IMR-90 (cell line): ENCODE data around the gene SLC23A2. TPM values are rescaled to one million over a fixed set of nuclear protein-coding genes. Genes with fewer than 3 reads are reported as not detected.

Source experiments
- ATAC-seq: fragments of 200-7000 bp; cut with Tn5 transposase; 2 replicates; pipeline ENCODE4 v1.9.1; 2020; ENCODE audit warnings: low read depth, mild to moderate bottlenecking, moderate library complexity
- BruUV-seq: library from RNA; stranded (reverse); fragments of 400-500 nt; replicated peaks from 2 replicates; lab custom pipeline; 2021; lab: Mats Ljungman, UMichigan
- CTCF ChIA-PET: fragments of 300-600 bp; formaldehyde crosslinking; extraction: SDS; loops from one replicate; lab custom pipeline; 2021; ENCODE audit warnings: antibody characterized with exemption; lab: Yijun Ruan, JAX
- POLR2A ChIA-PET: fragments of 300-600 bp; sonication (Branson Sonifier 250); formaldehyde crosslinking; loops from one replicate; lab custom pipeline; 2022; ENCODE audit warnings: antibody characterized with exemption; ENCODE audit not compliant: unreplicated experiment; lab: Charles Lee
- DNase-seq: peaks from one replicate; pipeline ENCODE4 v3.0.0; 2013
- H2AFZ ChIP-seq: replicated peaks from 2 replicates; pipeline ENCODE3; 2013; ENCODE audit warnings: low read length, mild to moderate bottlenecking; ENCODE audit not compliant: poor library complexity
- H2AK5ac ChIP-seq: 2 replicates; pipeline ENCODE4 v1.6.1; 2013; ENCODE audit warnings: low read depth, low read length, inconsistent platforms
- H2AK9ac ChIP-seq: replicated peaks from 2 replicates; pipeline ENCODE3; 2013; ENCODE audit warnings: mild to moderate bottlenecking, low read depth, low read length, moderate library complexity; ENCODE audit not compliant: poor library complexity
- H2BK120ac ChIP-seq: 2 replicates; pipeline ENCODE4 v1.6.1; 2013; ENCODE audit warnings: low read depth, low read length, inconsistent platforms
- H2BK15ac ChIP-seq: 3 replicates; pipeline ENCODE4 v1.6.1; 2013; ENCODE audit warnings: low read depth, low read length, inconsistent platforms
- H2BK20ac ChIP-seq: 2 replicates; pipeline ENCODE4 v1.6.1; 2013; ENCODE audit warnings: low read depth, mild to moderate bottlenecking, inconsistent platforms, low read length, moderate library complexity
- H2BK5ac ChIP-seq: 2 replicates; pipeline ENCODE4 v1.6.1; 2013; ENCODE audit warnings: mild to moderate bottlenecking, low read depth, low read length, inconsistent platforms; ENCODE audit not compliant: poor library complexity, severe bottlenecking
- H3K14ac ChIP-seq: replicated peaks from 2 replicates; pipeline ENCODE4 v1.6.1; 2013; ENCODE audit warnings: low read depth, low read length, inconsistent platforms
- H3K18ac ChIP-seq: 2 replicates; pipeline ENCODE4 v1.6.1; 2013; ENCODE audit warnings: low read depth, low read length, control low read depth
- H3K23ac ChIP-seq: 2 replicates; pipeline ENCODE4 v1.6.1; 2013; ENCODE audit warnings: low read depth, low read length, inconsistent platforms
- H3K27ac ChIP-seq: 2 replicates; pipeline ENCODE4 v1.5.1; 2013; ENCODE audit warnings: mild to moderate bottlenecking, control low read depth, low read length; ENCODE audit not compliant: insufficient read depth
- H3K27me3 ChIP-seq: 2 replicates; pipeline ENCODE4 v1.6.1; 2013; ENCODE audit warnings: low read length; ENCODE audit not compliant: control insufficient read depth, insufficient read depth
- H3K36me3 ChIP-seq: 2 replicates; pipeline ENCODE4 v1.6.1; 2013; ENCODE audit warnings: low read length, mixed read lengths; ENCODE audit not compliant: control insufficient read depth, insufficient read depth
- H3K4ac ChIP-seq: 2 replicates; pipeline ENCODE4 v1.6.1; 2013; ENCODE audit warnings: low read depth, low read length, inconsistent platforms
- H3K4me1 ChIP-seq: 2 replicates; pipeline ENCODE4 v1.6.1; 2013; ENCODE audit warnings: low read length, mixed read lengths; ENCODE audit not compliant: control insufficient read depth, insufficient read depth
- H3K4me2 ChIP-seq: 2 replicates; pipeline ENCODE4 v1.6.1; 2013; ENCODE audit warnings: low read depth, mild to moderate bottlenecking, control low read depth, low read length, moderate library complexity
- H3K4me3 ChIP-seq: 2 replicates; pipeline ENCODE4 v1.5.1; 2013; ENCODE audit warnings: low read depth, mild to moderate bottlenecking, control low read depth, low read length, moderate library complexity; ENCODE audit not compliant: insufficient read depth
- H3K56ac ChIP-seq: 2 replicates; pipeline ENCODE4 v1.6.1; 2013; ENCODE audit warnings: low read length, inconsistent platforms; ENCODE audit not compliant: insufficient read depth; ENCODE audit errors: extremely low read depth
- H3K79me1 ChIP-seq, 2 experiments: 2 replicates each; pipeline ENCODE4 v1.6.1; 2013; ENCODE audit warnings: low read length in 2 of 2, inconsistent platforms in 1 of 2, low read depth in 1 of 2
- H3K9ac ChIP-seq: 2 replicates; pipeline ENCODE4 v1.6.1; 2013; ENCODE audit warnings: low read depth, low read length, control low read depth
- H3K9me1 ChIP-seq: 2 replicates; pipeline ENCODE4 v1.6.1; 2013; ENCODE audit warnings: low read length, inconsistent platforms; ENCODE audit not compliant: insufficient read depth
- H3K9me3 ChIP-seq: 2 replicates; pipeline ENCODE4 v1.6.1; 2013; ENCODE audit warnings: low read length; ENCODE audit not compliant: control insufficient read depth, insufficient read depth
- H4K20me1 ChIP-seq: 2 replicates; pipeline ENCODE4 v1.6.1; 2013; ENCODE audit warnings: low read length, inconsistent platforms; ENCODE audit not compliant: insufficient read depth
- H4K5ac ChIP-seq: 2 replicates; pipeline ENCODE4 v1.6.1; 2013; ENCODE audit warnings: mild to moderate bottlenecking, low read depth, low read length, control low read depth
- H4K8ac ChIP-seq, 2 experiments: 2 replicates each; pipeline ENCODE4 v1.6.1; 2013; ENCODE audit warnings: low read depth in 2 of 2, low read length in 2 of 2, control low read depth in 1 of 2, inconsistent platforms in 1 of 2
- H4K91ac ChIP-seq: 2 replicates; pipeline ENCODE4 v1.6.1; 2013; ENCODE audit warnings: low read depth, low read length, inconsistent platforms; ENCODE audit not compliant: insufficient read depth
- BHLHE40 ChIP-seq: fragments of 150-350 bp; IDR thresholded peaks from 2 replicates; pipeline ENCODE4 v1.6.1; 2016; ENCODE audit warnings: mild to moderate bottlenecking, low read depth, low read length
- CEBPB ChIP-seq: IDR thresholded peaks from 2 replicates; pipeline ENCODE4 v1.6.1; 2012; ENCODE audit warnings: low read depth, low read length, improper control_type of control experiment
- CHD1 ChIP-seq: IDR thresholded peaks from 2 replicates; pipeline ENCODE4 v1.6.1; 2012; ENCODE audit warnings: low read depth, low read length, improper control_type of control experiment
- CTCF ChIP-seq: conservative IDR thresholded peaks from 2 replicates; pipeline ENCODE4 v1.5.1; 2012; ENCODE audit warnings: mild to moderate bottlenecking, low read depth, low read length, improper control_type of control experiment
- ELK1 ChIP-seq: fragments of 150-350 bp; IDR thresholded peaks from 2 replicates; pipeline ENCODE4 v1.6.1; 2016; ENCODE audit warnings: low read depth, mild to moderate bottlenecking, low read length, moderate library complexity, borderline replicate concordance
- FOS ChIP-seq: fragments of 150-350 bp; IDR thresholded peaks from 2 replicates; pipeline ENCODE4 v1.6.1; 2016; ENCODE audit warnings: low read depth, low read length
- MAFK ChIP-seq: IDR thresholded peaks from 2 replicates; pipeline ENCODE4 v1.6.1; 2012; ENCODE audit warnings: low read depth, low read length, improper control_type of control experiment
- MAZ ChIP-seq: IDR thresholded peaks from 2 replicates; pipeline ENCODE4 v1.6.1; 2012; ENCODE audit warnings: low read depth, mild to moderate bottlenecking, low read length, improper control_type of control experiment, moderate library complexity, borderline replicate concordance
- MXI1 ChIP-seq: IDR thresholded peaks from 2 replicates; pipeline ENCODE4 v1.6.1; 2012; ENCODE audit warnings: low read depth, mild to moderate bottlenecking, low read length, moderate library complexity, borderline replicate concordance
- NFE2L2 ChIP-seq: fragments of 150-350 bp; IDR thresholded peaks from 2 replicates; pipeline ENCODE4 v1.6.1; 2016; ENCODE audit warnings: low read depth, mild to moderate bottlenecking, low read length
- POLR2A ChIP-seq: IDR thresholded peaks from 2 replicates; pipeline ENCODE4 v1.6.1; 2012; ENCODE audit warnings: mild to moderate bottlenecking, low read depth, low read length
- RAD21 ChIP-seq: IDR thresholded peaks from 2 replicates; pipeline ENCODE4 v1.6.1; 2012; ENCODE audit warnings: low read length, improper control_type of control experiment
- RCOR1 ChIP-seq: IDR thresholded peaks from 2 replicates; pipeline ENCODE4 v1.6.1; 2012; ENCODE audit warnings: mild to moderate bottlenecking, low read length, improper control_type of control experiment; ENCODE audit not compliant: insufficient replicate concordance
- RFX5 ChIP-seq: IDR thresholded peaks from 2 replicates; pipeline ENCODE4 v1.8.0; 2012; ENCODE audit warnings: low read depth, mild to moderate bottlenecking, low read length, moderate library complexity
- SMC3 ChIP-seq: fragments of 150-350 bp; IDR thresholded peaks from 2 replicates; pipeline ENCODE4 v1.6.1; 2016; ENCODE audit warnings: low read depth, mild to moderate bottlenecking, antibody characterized with exemption, low read length, moderate library complexity
- USF2 ChIP-seq: fragments of 150-350 bp; IDR thresholded peaks from 2 replicates; pipeline ENCODE4 v1.6.1; 2017; ENCODE audit warnings: mild to moderate bottlenecking, antibody characterized with exemption, low read length, low read depth
- WGBS, 2 experiments: methylation state at CpG; one replicate each; pipeline versions ENCODE4 v1.1.5 to v1.1.7; 2013; ENCODE audit warnings: missing lambda C conversion rate in 2 of 2; ENCODE audit not compliant: insufficient read length in 1 of 2; ENCODE audit errors: extremely low coverage in 2 of 2; 5-methylcytosine and 5-hydroxymethylcytosine counted together
- dilution Hi-C: fragments of 300-500 bp; cut with HindIII; formaldehyde crosslinking; loops from one replicate; pipeline ENCODE4 v1.14.3; 2018; ENCODE audit warnings: low sequenced_read_pairs; ENCODE audit not compliant: unreplicated experiment
- in situ Hi-C: fragments of 300-500 bp; cut with MboI; formaldehyde crosslinking; loops from 3 replicates; pipeline ENCODE4 v1.14.3; 2019; ENCODE audit warnings: low sequenced_read_pairs, inconsistent platforms, mixed read lengths
- intact Hi-C: fragments of 100-400 bp; cut with micrococcal nuclease; formaldehyde crosslinking; loops from 2 replicates; pipeline ENCODE4 v1.10.0; 2022
- polyA plus RNA-seq, 3 experiments: library from polyadenylated mRNA; depleted of rRNA; stranded (reverse); fragments of >200 nt; gene quantifications; 2 replicates each; pipeline ENCODE4 v1.2.3, GENCODE V29; 2012; ENCODE audit warnings: low replicate concordance in 1 of 3
- total RNA-seq: library from RNA; depleted of rRNA; stranded (reverse); fragments of >200 nt; gene quantifications from 2 replicates; pipeline ENCODE4 v1.2.3, GENCODE V29; 2012

SLC23A2 gene
- total and polyA plus RNA-seq, 2 of the 4 experiments (the other 2 are of a cell fraction) = 10.2 to 14.4 TPM

- WGBS, 2 experiments = no CpG with 5 or more reads among the region's 2 CpGs
- BruUV-seq = no TSS peak
- no peak overlapping the region for H3K23ac ChIP-seq
- no peak overlapping the region for H2BK20ac ChIP-seq
- no peak overlapping the region for H3K56ac ChIP-seq
- H2AK5ac ChIP-seq = no peak overlapping the region
- H2BK15ac ChIP-seq = no peak overlapping the region
- H3K9ac ChIP-seq = no peak overlapping the region
- POLR2A ChIA-PET = interaction anchor here (0.6 kb wide), 1 partner anchor 13 kb away, joined by 5 read pairs; no protein-coding TSS in a partner anchor
- no peak overlapping the region for H2BK5ac ChIP-seq
- H3K9me3 ChIP-seq = no peaks in the 10 kb centered on the region
- H3K18ac ChIP-seq = no peak overlapping the region
- H3K36me3 ChIP-seq = no peaks in the 10 kb centered on the region
- peaks cover 1% of the 10 kb centered on the region for H3K9me1 ChIP-seq
- no peaks in the 10 kb centered on the region for H4K20me1 ChIP-seq
- TF ChIP-seq POLR2A (no peak), CTCF (no peak), USF2 (no peak), SMC3 (no peak), RFX5 (no peak), FOS (no peak), MAZ (no peak), RAD21 (no peak), CEBPB (no peak), BHLHE40 (no peak), MAFK (no peak), NFE2L2 (no peak), RCOR1 (no peak), CHD1 (no peak), MXI1 (no peak), ELK1 (no peak)
- H2AK9ac ChIP-seq = no peak overlapping the region
- no peak overlapping the region for H4K5ac ChIP-seq
- no peak overlapping the region for H3K4ac ChIP-seq
- H3K79me1 ChIP-seq = peaks cover 15 to 34% of the 10 kb centered on the region in 2 experiments
- H4K91ac ChIP-seq = no peak overlapping the region
- CTCF ChIA-PET = interaction anchor here (0.6 kb wide), 5 partner anchors 46 to 1488 kb away, joined by 3 to 4 read pairs (median 4); no protein-coding TSS in a partner anchor
- ATAC-seq = no peak
- no peak overlapping the region for H3K4me2 ChIP-seq
- no peak overlapping the region for H2AFZ ChIP-seq
- no peak overlapping the region for H2BK120ac ChIP-seq
- H3K27ac ChIP-seq = no peak overlapping the region
- in situ Hi-C loops = loop anchor here (25.0 kb wide), 1 partner anchor 345 kb away; no protein-coding TSS in a partner anchor
- dilution Hi-C loops = no loop called here
- H3K4me3 ChIP-seq = no peak overlapping the region
- no peak overlapping the region for H3K14ac ChIP-seq
- no peaks in the 10 kb centered on the region for H3K27me3 ChIP-seq
- H4K8ac ChIP-seq = no peak overlapping the region
- no peak for DNase-seq
- intact Hi-C loops = no loop called here
- H3K4me1 ChIP-seq = peaks cover 13% of the 10 kb centered on the region
Observed at GRCh38 chr20:4957187-4957586, 44.1 kb downstream of the SLC23A2 start.
